ENCODE data around the gene ZBTB45. TPM values are rescaled to one million over a fixed set of nuclear protein-coding genes. Genes with fewer than 3 reads are reported as not detected.

Gene ZBTB45
- total RNA-seq, 1 donor from 2014 or later = 23.7 TPM

- TF ChIP-seq CTCF (conservative IDR thresholded peaks at IDR 0.05; ENCODE audit: low read depth, low read length) = no peak
- no peak for DNase-seq (ENCODE audit: low read depth)
- no peak overlapping the region for H3K4me3 ChIP-seq (ENCODE audit: low read depth, low read length)
These were observed 11.6 kb upstream of the ZBTB45 start for GRCh38 chr19:58531034-58531840.

GRCh38 chr19:58529405-58529804, 9.8 kb upstream of the ZBTB45 start:
- no peak for DNase-seq (ENCODE audit: low read depth)
- no peak overlapping the region for H3K4me3 ChIP-seq (ENCODE audit: low read depth, low read length)
- no peak for TF ChIP-seq CTCF (conservative IDR thresholded peaks at IDR 0.05; ENCODE audit: low read depth, low read length)

GRCh38 chr19:58522709-58523108, 3.1 kb upstream of the ZBTB45 start:
- TF ChIP-seq CTCF (conservative IDR thresholded peaks at IDR 0.05; ENCODE audit: low read depth, low read length) = no peak
- DNase-seq (ENCODE audit: low read depth) = no peak
- H3K4me3 ChIP-seq (ENCODE audit: low read depth, low read length) = no peak overlapping the region

- no peak overlapping the region for H3K4me3 ChIP-seq (ENCODE audit: low read depth, low read length)
- DNase-seq (ENCODE audit: low read depth) = no peak
- no peak for TF ChIP-seq CTCF (conservative IDR thresholded peaks at IDR 0.05; ENCODE audit: low read depth, low read length)
These were observed 2.0 kb upstream of the ZBTB45 start for GRCh38 chr19:58521651-58522050.

DNA sequence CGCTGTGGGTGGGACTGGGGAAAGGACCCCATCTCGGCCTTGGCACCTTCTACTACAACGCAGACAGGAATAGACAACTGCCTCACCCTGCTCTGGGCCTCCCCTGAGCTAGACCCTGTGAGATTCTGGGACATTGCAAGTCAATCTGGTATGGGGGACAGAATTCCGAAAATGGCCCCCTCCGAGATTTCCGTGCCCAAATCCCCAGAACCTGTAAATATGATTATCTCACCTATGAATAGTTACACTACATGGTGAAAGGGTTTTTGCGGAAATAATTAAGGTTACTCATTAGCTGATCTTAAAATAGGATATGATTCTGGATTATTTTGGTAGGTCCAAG, 618 bp upstream of the ZBTB45 start:
- H3K4me3 ChIP-seq (ENCODE audit: low read depth, low read length) = peak overlapping the region; percentile 86
- TF ChIP-seq CTCF (conservative IDR thresholded peaks at IDR 0.05; ENCODE audit: low read depth, low read length) = no peak
- no peak for DNase-seq (ENCODE audit: low read depth)

GRCh38 chr19:58519087-58519354, 589 bp downstream of the ZBTB45 start:
- DNase-seq (ENCODE audit: low read depth) = peak; percentile 6
- H3K4me3 ChIP-seq (ENCODE audit: low read depth, low read length) = peak overlapping the region; percentile 86
- peak; percentile 76 for TF ChIP-seq CTCF (conservative IDR thresholded peaks at IDR 0.05; ENCODE audit: low read depth, low read length)
